Right atrium auricular region (tissue), 2 donors: Measurements from ENCODE around the gene ZMIZ1. TPM values are rescaled to one million over a fixed set of nuclear protein-coding genes. Genes with fewer than 3 reads are reported as not detected.

Experiments
- DNase-seq: peaks from one replicate; pipeline ENCODE4 v3.0.0-alpha.2; 2019; ENCODE audit warnings: low spot score
- H3K27ac ChIP-seq, 2 donors: fragments of 200-600 bp; sonication (generic); 1 replicate in 1 of 2; 2 replicates in 1 of 2; pipeline ENCODE4 v1.5.1; 2016 to 2019
- H3K27me3 ChIP-seq, 2 donors: fragments of 200-600 bp; sonication (generic); one replicate each; pipeline versions ENCODE4 v1.5.1 to v1.6.0; 2017 to 2019
- H3K36me3 ChIP-seq: fragments of 200-600 bp; sonication (generic); one replicate; pipeline ENCODE4 v1.5.1; 2016
- H3K4me1 ChIP-seq, 2 donors: fragments of 200-600 bp; sonication (generic); one replicate each; pipeline versions ENCODE4 v1.5.1 to v1.6.0; 2017 to 2019
- H3K4me3 ChIP-seq, 2 donors: fragments of 200-600 bp; sonication (generic); 1 replicate in 1 of 2; 2 replicates in 1 of 2; pipeline ENCODE4 v1.5.1; 2017 to 2019; ENCODE audit warnings: mild to moderate bottlenecking in 1 of 2, moderate library complexity in 1 of 2
- H3K9me3 ChIP-seq, 2 donors: fragments of 200-600 bp; sonication (generic); one replicate each; pipeline ENCODE4 v1.5.1; 2019
- total RNA-seq, 2 donors: library from RNA; depleted of rRNA; stranded (reverse); fragments of >200 nt; gene quantifications; one replicate each; pipeline ENCODE4 v1.1.0, GENCODE V29; 2016
- TF ChIP-seq, protein P1 (sequence below), 2 donors: fragments of 200-600 bp; sonication (generic); IDR thresholded peaks; one replicate each; pipeline ENCODE4 v1.5.1; 2019; ENCODE audit warnings: antibody characterized with exemption in 2 of 2

The ZMIZ1 gene
- total RNA-seq, 2 donors from 2014 or later = 59.3 to 71.0 TPM

DNA sequence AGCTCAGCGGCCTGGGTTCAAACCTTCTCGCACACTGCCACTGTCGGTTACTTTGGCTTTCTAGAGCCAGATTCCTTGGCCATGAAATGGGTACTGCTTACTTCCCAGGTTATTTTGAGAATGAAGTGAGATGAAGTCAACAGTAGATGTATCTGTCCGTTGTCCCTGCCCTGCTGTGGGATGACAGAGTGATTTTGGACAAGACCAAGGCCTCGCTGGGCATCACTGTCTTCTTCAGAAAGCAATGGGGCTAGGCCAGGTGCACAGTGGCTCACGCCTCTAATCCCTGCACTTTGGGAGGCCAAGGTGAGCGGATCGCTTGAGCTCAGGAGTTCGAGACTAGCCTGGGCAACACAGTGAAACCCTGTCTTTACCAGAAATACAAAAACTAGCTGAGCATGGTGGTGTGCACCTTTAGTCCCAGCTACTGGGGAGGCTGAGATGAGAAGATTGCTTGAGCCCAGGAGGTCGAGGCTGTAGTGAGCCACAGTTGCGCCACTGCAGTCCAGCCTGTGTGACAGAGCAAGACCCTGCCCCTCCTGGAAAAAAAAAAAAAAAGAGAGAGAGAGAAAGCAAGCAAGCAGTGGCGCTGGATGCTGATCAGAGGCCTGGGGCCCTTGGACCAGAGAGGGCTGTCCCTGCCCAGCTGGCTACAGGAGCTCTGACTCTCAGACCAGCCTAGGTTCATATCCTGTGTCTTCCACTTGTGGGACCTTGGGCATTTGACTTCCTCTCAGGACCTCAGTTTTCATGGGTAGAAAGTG is 25.8 kb downstream of the ZMIZ1 start:
- Histone ChIP-seq H3K36me3 (no peaks in the 10 kb centered on the region), H3K4me1 (peaks cover 0 to 100% of the 10 kb centered on the region in 2 donors), H3K27me3 (no peaks in the 10 kb centered on the region), H3K4me3 (no peak overlapping the region), H3K9me3 (no peaks in the 10 kb centered on the region), H3K27ac (peak overlapping the region; percentile 84 to 87)
- no peak for DNase-seq
- TF ChIP-seq, protein P1, sequence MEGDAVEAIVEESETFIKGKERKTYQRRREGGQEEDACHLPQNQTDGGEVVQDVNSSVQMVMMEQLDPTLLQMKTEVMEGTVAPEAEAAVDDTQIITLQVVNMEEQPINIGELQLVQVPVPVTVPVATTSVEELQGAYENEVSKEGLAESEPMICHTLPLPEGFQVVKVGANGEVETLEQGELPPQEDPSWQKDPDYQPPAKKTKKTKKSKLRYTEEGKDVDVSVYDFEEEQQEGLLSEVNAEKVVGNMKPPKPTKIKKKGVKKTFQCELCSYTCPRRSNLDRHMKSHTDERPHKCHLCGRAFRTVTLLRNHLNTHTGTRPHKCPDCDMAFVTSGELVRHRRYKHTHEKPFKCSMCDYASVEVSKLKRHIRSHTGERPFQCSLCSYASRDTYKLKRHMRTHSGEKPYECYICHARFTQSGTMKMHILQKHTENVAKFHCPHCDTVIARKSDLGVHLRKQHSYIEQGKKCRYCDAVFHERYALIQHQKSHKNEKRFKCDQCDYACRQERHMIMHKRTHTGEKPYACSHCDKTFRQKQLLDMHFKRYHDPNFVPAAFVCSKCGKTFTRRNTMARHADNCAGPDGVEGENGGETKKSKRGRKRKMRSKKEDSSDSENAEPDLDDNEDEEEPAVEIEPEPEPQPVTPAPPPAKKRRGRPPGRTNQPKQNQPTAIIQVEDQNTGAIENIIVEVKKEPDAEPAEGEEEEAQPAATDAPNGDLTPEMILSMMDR (IDR thresholded peaks at IDR 0.05) = no peak

DNA sequence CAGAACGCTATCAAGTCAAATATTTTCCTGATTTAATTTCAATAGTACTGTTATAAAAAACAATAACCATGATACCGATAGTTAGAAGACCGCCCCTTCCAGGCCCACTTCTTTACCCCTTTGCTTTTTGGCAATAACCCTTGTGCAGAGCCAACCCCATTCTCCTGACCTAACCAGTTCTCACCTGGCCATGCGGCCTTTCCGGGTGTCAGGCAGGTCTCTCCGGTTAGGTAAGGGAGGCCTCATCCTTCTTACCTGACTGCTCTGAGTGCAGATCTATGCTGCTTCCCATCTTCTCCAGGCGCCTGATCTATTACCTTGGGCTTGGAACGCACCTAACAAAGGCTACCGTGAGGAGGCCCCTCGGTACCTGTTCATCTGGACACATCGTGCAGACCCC is 26.6 kb downstream of the ZMIZ1 start:
- H3K27me3 ChIP-seq = no peaks in the 10 kb centered on the region
- DNase-seq = no peak
- peak overlapping the region; percentile 84 to 87 for H3K27ac ChIP-seq
- no peak overlapping the region for H3K4me3 ChIP-seq
- peaks cover 0 to 100% of the 10 kb centered on the region in 2 donors for H3K4me1 ChIP-seq
- H3K36me3 ChIP-seq = no peaks in the 10 kb centered on the region
- H3K9me3 ChIP-seq = no peaks in the 10 kb centered on the region
- TF ChIP-seq, protein P1 (IDR thresholded peaks at IDR 0.05) = no peak

DNA sequence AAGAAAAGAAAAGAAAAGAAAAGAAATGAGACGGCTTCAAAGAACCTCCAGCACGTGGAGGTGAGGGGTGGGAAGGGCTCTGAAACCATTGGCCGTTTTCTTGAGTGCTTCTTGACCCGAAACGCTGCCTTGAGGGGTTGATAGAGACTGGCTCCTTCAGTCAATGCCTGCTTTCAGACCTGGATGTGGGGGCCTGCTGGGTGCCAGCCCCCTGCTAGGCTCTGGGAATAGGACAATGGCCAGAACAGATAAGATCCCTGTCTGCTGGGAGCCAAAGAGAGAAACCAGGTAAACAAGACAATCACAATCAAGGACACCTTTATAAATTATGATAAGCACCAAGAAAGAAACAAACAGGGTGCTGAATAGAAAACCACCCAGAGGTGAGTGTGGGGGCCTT is 27.7 kb downstream of the ZMIZ1 start:
- Histone ChIP-seq H3K27ac (peak overlapping the region; percentile 84 to 87), H3K36me3 (no peaks in the 10 kb centered on the region), H3K27me3 (no peaks in the 10 kb centered on the region), H3K4me1 (peaks cover under 1 to 100% of the 10 kb centered on the region in 2 donors), H3K9me3 (no peaks in the 10 kb centered on the region), H3K4me3 (no peak overlapping the region)
- TF ChIP-seq, protein P1 (IDR thresholded peaks at IDR 0.05) = no peak
- DNase-seq = no peak

DNA sequence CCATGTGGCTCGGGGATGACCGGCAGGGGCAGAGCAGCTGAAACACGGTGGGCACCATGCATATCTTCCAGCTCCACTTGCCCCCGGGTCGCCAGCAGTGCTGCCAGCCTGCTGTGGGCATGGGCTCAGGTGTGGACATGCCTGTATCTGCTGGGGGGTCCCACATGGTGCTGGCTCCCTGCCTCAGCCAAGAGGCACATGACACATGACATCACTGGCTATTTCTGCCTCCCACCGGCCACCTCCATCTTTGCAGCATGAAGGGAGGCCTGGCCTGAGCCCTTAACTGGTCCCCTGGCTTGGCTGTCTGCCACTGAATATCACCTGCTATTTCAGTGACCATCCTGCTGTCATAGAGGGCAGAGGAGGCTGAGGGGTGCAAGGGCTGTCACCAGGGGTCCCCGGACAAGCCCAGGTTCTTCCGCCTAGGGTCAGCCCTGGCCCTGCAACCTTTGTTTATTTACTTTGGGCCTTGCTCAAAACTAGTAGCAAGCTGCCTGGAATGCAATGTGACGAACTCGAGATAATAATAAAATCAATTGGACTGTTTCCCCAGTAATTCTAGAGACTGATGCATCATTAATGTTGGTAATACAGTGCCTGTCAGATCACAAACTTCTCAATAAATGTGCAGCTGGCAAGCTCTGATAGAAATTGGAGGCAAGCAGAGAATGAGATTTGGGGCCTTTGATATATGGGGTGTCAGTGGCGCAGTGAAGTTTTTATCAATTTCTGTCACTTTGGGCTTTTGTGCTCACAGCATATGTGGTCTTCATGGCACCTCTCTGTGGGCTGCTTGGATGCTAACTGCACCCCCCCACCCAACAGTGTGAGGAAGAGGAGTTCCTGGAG is 28.5 kb downstream of the ZMIZ1 start:
- TF ChIP-seq, protein P1 (IDR thresholded peaks at IDR 0.05) = no peak
- no peak overlapping the region for H3K4me3 ChIP-seq
- no peaks in the 10 kb centered on the region for H3K9me3 ChIP-seq
- DNase-seq = no peak
- no peaks in the 10 kb centered on the region for H3K36me3 ChIP-seq
- peaks cover 3 to 100% of the 10 kb centered on the region in 2 donors for H3K4me1 ChIP-seq
- no peaks in the 10 kb centered on the region for H3K27me3 ChIP-seq
- peak overlapping the region; percentile 84 to 87 for H3K27ac ChIP-seq

DNA sequence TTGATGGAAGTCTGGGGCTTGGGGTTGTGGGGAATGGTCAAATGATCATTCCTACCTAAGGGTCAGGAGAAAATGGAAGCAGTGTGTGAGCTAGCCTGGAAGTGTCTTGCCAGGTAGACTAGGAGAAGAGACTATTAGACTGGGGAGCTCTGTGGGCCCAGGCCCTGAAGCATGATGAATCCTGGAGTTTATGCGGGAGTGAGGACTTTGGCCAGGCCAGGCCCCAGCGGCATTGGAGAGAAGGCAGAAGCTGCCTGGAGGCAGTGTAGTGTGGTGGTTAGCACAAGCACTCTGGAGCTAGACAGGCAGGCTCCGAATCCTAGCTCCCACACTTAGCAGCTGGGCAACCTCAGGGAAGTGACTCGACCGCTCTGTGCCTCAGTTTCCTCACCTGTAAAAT is 29.3 kb downstream of the ZMIZ1 start:
- Histone ChIP-seq H3K27ac (peak overlapping the region; percentile 84 to 87), H3K4me3 (no peak overlapping the region)

More for the DNA sequence above, 29.3 kb downstream of the ZMIZ1 start:
- peaks cover 3 to 100% of the 10 kb centered on the region in 2 donors for H3K4me1 ChIP-seq
- no peak for DNase-seq
- H3K36me3 ChIP-seq = no peaks in the 10 kb centered on the region
- no peaks in the 10 kb centered on the region for H3K27me3 ChIP-seq
- H3K9me3 ChIP-seq = no peaks in the 10 kb centered on the region
- TF ChIP-seq, protein P1 (IDR thresholded peaks at IDR 0.05) = no peak
